Keratinocyte (primary cell): ENCODE data around the gene TTC28. TPM values are rescaled to one million over a fixed set of nuclear protein-coding genes. Genes with fewer than 3 reads are reported as not detected.

Experiments used
- DNase-seq: peaks from one replicate; pipeline ENCODE4 v3.0.0-alpha.2; 2011; ENCODE audit warnings: low read depth, missing footprints, low spot score
- FAIRE-seq: peaks from 2 replicates; lab custom pipeline; 2011; peaks lifted over from hg19 to GRCh38; lab: Jason Lieb, UNC
- H2AFZ ChIP-seq: 2 replicates; pipeline ENCODE4 v1.6.0; 2012; ENCODE audit warnings: low read length, control low read depth, inconsistent platforms; ENCODE audit not compliant: control insufficient read depth
- H3K27ac ChIP-seq: 2 replicates; pipeline ENCODE4 v1.5.1; 2011; ENCODE audit warnings: low read length; ENCODE audit not compliant: control insufficient read depth, insufficient read depth
- H3K27me3 ChIP-seq: 3 replicates; pipeline ENCODE4 v1.6.0; 2011; ENCODE audit warnings: low read length; ENCODE audit not compliant: control insufficient read depth, insufficient read depth; ENCODE audit errors: extremely low read depth
- H3K36me3 ChIP-seq, 2 experiments: 2 replicates in 1 of 2; 3 replicates in 1 of 2; pipeline ENCODE4 v1.5.1; 2011; ENCODE audit warnings: low read length in 2 of 2, mild to moderate bottlenecking in 1 of 2; ENCODE audit not compliant: control insufficient read depth in 2 of 2, insufficient read depth in 2 of 2; ENCODE audit errors: extremely low read depth in 1 of 2
- H3K4me1 ChIP-seq: 3 replicates; pipeline ENCODE4 v1.5.1; 2011; ENCODE audit warnings: low read length; ENCODE audit not compliant: control insufficient read depth, insufficient read depth; ENCODE audit errors: extremely low read depth
- H3K4me2 ChIP-seq: 3 replicates; pipeline ENCODE4 v1.6.0; 2011; ENCODE audit warnings: low read depth, low read length; ENCODE audit not compliant: control insufficient read depth, insufficient read depth; ENCODE audit errors: extremely low read depth
- H3K4me3 ChIP-seq, 3 experiments: fragments of 200-600 bp in 1 of 3; sonication (generic) in 1 of 3; 2 replicates in 2 of 3; 3 replicates in 1 of 3; pipeline ENCODE4 v1.5.1; 2011 to 2016; ENCODE audit warnings: low read length in 3 of 3, mild to moderate bottlenecking in 3 of 3, control low read depth in 2 of 3, inconsistent platforms in 1 of 3, low read depth in 1 of 3, mixed read lengths in 1 of 3, mixed run types in 1 of 3, moderate library complexity in 1 of 3; ENCODE audit not compliant: control insufficient read depth in 2 of 3, insufficient read depth in 2 of 3; ENCODE audit errors: extremely low read depth in 1 of 3
- H3K79me2 ChIP-seq: 2 replicates; pipeline ENCODE4 v1.6.0; 2012; ENCODE audit warnings: low read length; ENCODE audit not compliant: control insufficient read depth, insufficient read depth
- H3K9ac ChIP-seq: 3 replicates; pipeline ENCODE4 v1.6.0; 2011; ENCODE audit warnings: low read length; ENCODE audit not compliant: control insufficient read depth, insufficient read depth; ENCODE audit errors: extremely low read depth
- H3K9me1 ChIP-seq: 3 replicates; pipeline ENCODE4 v1.6.0; 2011; ENCODE audit warnings: low read length; ENCODE audit not compliant: control insufficient read depth, insufficient read depth; ENCODE audit errors: extremely low read depth
- H3K9me3 ChIP-seq: 2 replicates; pipeline ENCODE4 v1.5.1; 2012; ENCODE audit warnings: low read depth, low read length; ENCODE audit not compliant: control insufficient read depth
- H4K20me1 ChIP-seq: 3 replicates; pipeline ENCODE4 v1.6.0; 2011; ENCODE audit warnings: low read length; ENCODE audit not compliant: control insufficient read depth, insufficient read depth; ENCODE audit errors: extremely low read depth
- CTCF ChIP-seq, 3 experiments: IDR thresholded peaks in 1 of 3; conservative IDR thresholded peaks in 1 of 3; optimal IDR thresholded peaks in 1 of 3; 2 replicates in 2 of 3; 3 replicates in 1 of 3; pipeline versions ENCODE3 to v1.5.1; 2011; ENCODE audit warnings: low read length in 3 of 3, mild to moderate bottlenecking in 3 of 3, moderate library complexity in 2 of 3, control low read depth in 1 of 3, inconsistent platforms in 1 of 3; ENCODE audit not compliant: insufficient read depth in 2 of 3; ENCODE audit errors: extremely low read depth in 1 of 3
- EZH2 ChIP-seq: IDR thresholded peaks from one replicate; pipeline ENCODE4 v1.6.1; 2012; ENCODE audit warnings: inconsistent platforms, mild to moderate bottlenecking, low read length, moderate library complexity
- dilution Hi-C: fragments of 300-500 bp; cut with MboI; formaldehyde crosslinking; loops from one replicate; pipeline ENCODE4 v1.7.0; 2020; ENCODE audit warnings: low sequenced_read_pairs; ENCODE audit not compliant: extremely low pct_ligation_motif_present
- polyA plus RNA-seq, 5 experiments: library from polyadenylated mRNA; depleted of rRNA in 3 of 5; stranded (reverse) in 3 of 5; stranded (forward) in 1 of 5; unstranded in 1 of 5; fragments of >200 nt; gene quantifications; 1 replicate in 1 of 5; 2 replicates in 3 of 5; 3 replicates in 1 of 5; pipeline versions ENCODE4 v1.2.1 to v1.2.3, GENCODE V29; 2011 to 2012; ENCODE audit warnings: missing spikeins in 2 of 5, low read depth in 1 of 5, low replicate concordance in 1 of 5

The TTC28 gene
- polyA plus RNA-seq, 1 donor (not counting 4 experiments of a cell fraction or from before 2014, with no cell fraction given): 0.66 TPM

- no peak for TF ChIP-seq EZH2
- no peak for TF ChIP-seq CTCF (optimal IDR thresholded peaks at IDR 0.05 in 1 of 3, IDR thresholded peaks at IDR 0.05 in 1 of 3, conservative IDR thresholded peaks at IDR 0.05 in 1 of 3; ENCODE audit: extremely low read depth in 1 of 3, insufficient read depth in 2 of 3, low read length in 3 of 3)
- no peaks in the 10 kb centered on the region for H3K4me1 ChIP-seq
- H3K4me3 ChIP-seq: no peak overlapping the region
- no peaks in the 10 kb centered on the region for H3K79me2 ChIP-seq
- no peak overlapping the region for H2AFZ ChIP-seq
- dilution Hi-C loops: no loop called here
- no peaks in the 10 kb centered on the region for H3K9me3 ChIP-seq
- no peak for DNase-seq
- no peak overlapping the region for H3K4me2 ChIP-seq
- H3K27me3 ChIP-seq: no peaks in the 10 kb centered on the region
- no peak overlapping the region for H3K27ac ChIP-seq
- H4K20me1 ChIP-seq: no peaks in the 10 kb centered on the region
- FAIRE-seq: no peak
- H3K9ac ChIP-seq: no peak overlapping the region
- H3K9me1 ChIP-seq: no peaks in the 10 kb centered on the region
- H3K36me3 ChIP-seq: no peaks in the 10 kb centered on the region
Observed at GRCh38 chr22:28296452-28296851, 383.2 kb downstream of the TTC28 start.

GRCh38 chr22:28283068-28283654 is 396.5 kb downstream of the TTC28 start:
- Histone ChIP-seq H3K9ac (no peak overlapping the region), H4K20me1 (no peaks in the 10 kb centered on the region), H3K9me3 (no peaks in the 10 kb centered on the region), H3K4me1 (peaks cover 9% of the 10 kb centered on the region), H3K4me3 (no peak overlapping the region), H3K27me3 (no peaks in the 10 kb centered on the region), H3K9me1 (no peaks in the 10 kb centered on the region), H3K4me2 (no peak overlapping the region), H3K79me2 (no peaks in the 10 kb centered on the region), H3K36me3 (no peaks in the 10 kb centered on the region), H3K27ac (no peak overlapping the region), H2AFZ (no peak overlapping the region)
- FAIRE-seq: no peak
- no peak for DNase-seq
- TF ChIP-seq EZH2: no peak
- no peak for TF ChIP-seq CTCF (optimal IDR thresholded peaks at IDR 0.05 in 1 of 3, IDR thresholded peaks at IDR 0.05 in 1 of 3, conservative IDR thresholded peaks at IDR 0.05 in 1 of 3; ENCODE audit: extremely low read depth in 1 of 3, insufficient read depth in 2 of 3, low read length in 3 of 3)
- dilution Hi-C loops: no loop called here
